GM21528 (cell line): ENCODE measurements around the gene DAW1.
A peak's percentile ranks its signal among the peaks of the same experiment; 100 is the strongest.
"Not testable (repeated sequence)": the region's sequence is repeated elsewhere in the genome, so short reads cannot be mapped to it uniquely, and the experiment has no call there.

ENCODE experiments used
- ATAC-seq: cut with Tn5 transposase; IDR thresholded peaks from one replicate; pipeline ENCODE4 v1.9.1; 2021; ENCODE audit warnings: mild to moderate bottlenecking, moderate library complexity; ENCODE audit not compliant: unreplicated experiment, low FRiP score

Gene DAW1, protein sequence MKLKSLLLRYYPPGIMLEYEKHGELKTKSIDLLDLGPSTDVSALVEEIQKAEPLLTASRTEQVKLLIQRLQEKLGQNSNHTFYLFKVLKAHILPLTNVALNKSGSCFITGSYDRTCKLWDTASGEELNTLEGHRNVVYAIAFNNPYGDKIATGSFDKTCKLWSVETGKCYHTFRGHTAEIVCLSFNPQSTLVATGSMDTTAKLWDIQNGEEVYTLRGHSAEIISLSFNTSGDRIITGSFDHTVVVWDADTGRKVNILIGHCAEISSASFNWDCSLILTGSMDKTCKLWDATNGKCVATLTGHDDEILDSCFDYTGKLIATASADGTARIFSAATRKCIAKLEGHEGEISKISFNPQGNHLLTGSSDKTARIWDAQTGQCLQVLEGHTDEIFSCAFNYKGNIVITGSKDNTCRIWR

GRCh38 chr2:227871375-227871791 is at the start of gene DAW1:
Gene DAW1, plus strand, starts transcription at chr2:227871631. Its CDS starts 59 bp downstream, at chr2:227871690.
- ATAC-seq: no peak

DNA sequence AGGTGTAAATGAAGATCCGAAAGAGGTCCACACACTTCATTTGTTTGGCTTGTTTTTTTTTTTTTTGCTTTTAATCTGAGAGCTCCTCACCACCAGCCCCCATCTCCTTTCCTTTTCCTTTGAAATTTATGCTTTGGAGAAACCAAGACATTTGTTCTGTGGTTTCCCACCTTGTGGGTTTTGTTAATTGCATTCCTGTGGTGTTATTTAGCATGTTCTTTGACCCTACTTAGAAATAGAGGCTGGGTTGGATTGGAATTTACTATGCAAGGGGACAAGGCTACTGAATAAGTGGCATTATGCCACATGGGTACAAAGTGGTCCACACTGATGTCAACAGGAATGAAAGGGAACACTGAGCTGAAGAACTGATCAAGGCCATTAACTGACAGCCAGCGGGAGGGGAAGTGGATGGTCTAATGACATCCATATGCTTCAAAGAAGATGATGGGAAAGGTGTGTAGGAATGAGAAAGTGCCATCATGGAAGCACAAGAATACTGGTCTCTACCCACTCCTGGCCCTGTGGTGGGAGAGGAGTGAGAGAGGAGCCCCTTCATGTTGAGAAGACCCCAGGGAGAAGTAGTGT is 48.9 kb upstream of the DAW1 start:
- no peak for ATAC-seq

GRCh38 chr2:227823922-227824321 is 47.5 kb upstream of the DAW1 start:
- no peak for ATAC-seq

- ATAC-seq: no peak
Observed at GRCh38 chr2:227824711-227825110, 46.7 kb upstream of the DAW1 start.

- no peak for ATAC-seq
Observed at GRCh38 chr2:227826019-227826521, 45.4 kb upstream of the DAW1 start.

GRCh38 chr2:227826563-227826962 is 44.9 kb upstream of the DAW1 start:
- ATAC-seq: no peak

GRCh38 chr2:227827143-227827542 is 44.3 kb upstream of the DAW1 start:
- ATAC-seq: no peak

DNA sequence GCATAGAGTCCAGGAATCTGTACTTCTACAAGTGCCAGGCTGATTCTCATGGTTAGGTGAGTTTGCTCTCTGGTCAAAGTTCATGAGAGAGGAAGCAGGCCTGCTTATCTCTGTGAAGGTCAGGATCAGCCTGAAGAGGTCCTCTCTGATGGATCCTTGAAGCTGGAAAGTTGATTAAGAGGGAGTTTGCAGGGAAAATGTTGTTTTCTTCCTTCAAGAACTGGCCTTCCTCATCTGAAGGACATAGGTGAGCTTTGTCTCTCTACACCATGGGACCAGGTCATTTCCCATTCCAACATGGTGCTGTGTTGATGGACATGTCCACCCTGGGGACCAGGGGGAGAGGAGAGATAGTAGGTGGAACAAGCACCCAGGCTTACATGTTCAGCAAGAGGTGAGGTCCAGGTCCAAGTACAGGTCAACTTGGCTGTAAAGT is 42.9 kb upstream of the DAW1 start:
- no peak for ATAC-seq

DNA sequence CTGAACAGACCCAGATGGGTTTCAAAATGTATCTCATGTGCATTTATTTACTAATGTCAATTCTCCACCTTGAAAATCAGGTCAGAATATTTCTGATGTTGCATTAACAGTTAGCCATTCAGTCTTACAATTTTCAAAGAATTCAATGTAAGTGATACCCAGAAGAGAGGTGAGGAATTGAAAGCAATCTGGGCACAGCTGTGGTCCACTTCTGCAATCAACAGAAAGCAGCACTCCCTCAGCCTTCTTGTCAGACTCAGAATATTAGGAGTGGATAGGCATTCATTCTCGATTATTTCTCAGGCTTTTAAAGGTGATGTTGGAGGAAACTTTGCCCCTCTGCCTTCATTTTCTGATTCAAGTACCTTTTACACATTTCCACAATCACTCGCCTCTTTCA is 42.1 kb upstream of the DAW1 start:
- ATAC-seq: no peak

GRCh38 chr2:227834423-227834822 is 37.0 kb upstream of the DAW1 start:
- no peak for ATAC-seq

DNA sequence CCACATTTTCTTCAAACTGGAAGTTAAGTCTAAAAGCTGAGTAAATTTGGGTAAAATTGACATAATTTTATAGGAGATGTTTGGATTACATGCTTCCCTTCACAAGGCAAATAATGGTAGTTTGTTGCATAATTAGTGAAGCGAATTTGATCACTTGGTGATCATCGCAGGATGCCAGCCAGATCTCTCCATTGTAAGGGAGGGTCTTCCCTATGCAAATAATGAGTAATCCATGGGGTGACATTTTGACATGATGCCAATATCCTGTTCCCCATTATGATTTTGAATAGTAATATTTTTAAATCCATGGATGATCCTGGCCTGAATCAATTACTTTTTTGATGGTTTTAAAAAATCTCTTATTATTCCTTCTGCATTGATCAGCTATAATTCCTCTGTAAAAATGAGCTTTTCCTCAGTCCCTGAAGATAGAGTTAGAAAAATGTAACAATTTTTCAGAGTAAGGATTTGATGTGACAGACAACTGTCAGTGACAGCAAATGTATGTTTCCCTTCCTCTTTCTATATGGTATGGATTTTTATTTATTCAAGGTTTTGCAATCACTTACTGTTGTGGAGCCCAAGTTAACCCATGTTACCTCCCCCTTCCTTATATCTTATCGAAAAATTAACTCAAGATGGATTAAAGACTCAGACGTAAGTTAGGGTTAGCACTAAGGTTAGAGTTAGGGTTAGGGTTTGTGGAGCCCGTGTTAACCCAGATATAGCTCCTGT is 36.3 kb upstream of the DAW1 start:
- ATAC-seq: no peak

DNA sequence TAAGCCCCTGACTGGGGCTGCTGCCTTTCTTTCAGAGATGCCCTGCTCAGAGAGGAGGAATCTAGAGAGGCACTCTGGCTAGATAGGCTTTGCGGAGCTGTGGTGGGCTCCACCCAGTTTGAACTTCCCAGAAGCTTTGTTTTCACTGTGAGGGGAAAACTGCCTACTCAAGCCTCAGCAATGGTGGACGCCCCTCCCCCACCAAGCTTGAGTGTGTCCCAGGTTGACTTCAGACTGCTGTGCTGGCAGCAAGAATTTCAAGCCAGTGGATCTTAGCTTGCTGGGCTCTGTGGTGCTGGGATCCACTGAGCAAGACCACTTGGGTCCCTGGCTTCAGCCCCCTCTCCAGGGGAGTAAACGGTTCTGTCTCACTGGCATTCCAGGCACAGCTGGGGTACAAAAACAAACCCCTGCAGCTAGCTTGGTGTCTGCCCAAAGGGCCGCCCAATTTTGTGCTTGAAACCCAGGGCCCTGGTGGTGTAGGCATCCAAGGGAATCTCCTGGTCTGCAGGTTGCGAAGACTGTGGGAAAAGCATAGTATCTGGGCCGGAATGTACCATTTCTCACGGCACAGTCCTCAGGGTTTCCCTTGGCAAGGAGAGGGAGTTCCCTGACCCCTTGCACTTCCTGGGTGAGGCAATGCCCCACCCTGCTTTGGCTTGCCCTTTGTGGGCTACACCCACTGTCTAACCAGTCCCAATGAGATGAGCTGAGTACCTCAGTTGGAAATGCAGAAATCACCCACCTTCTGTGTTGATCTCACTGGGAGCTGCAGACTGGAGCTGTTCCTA is 31.9 kb upstream of the DAW1 start:
- not testable (repeated sequence) for ATAC-seq

- peak; percentile 52 for ATAC-seq
Observed at GRCh38 chr2:227846831-227847230, 24.6 kb upstream of the DAW1 start.

- no peak for ATAC-seq
Observed at GRCh38 chr2:227848146-227848545, 23.3 kb upstream of the DAW1 start.

- peak; percentile 80 for ATAC-seq
Observed at GRCh38 chr2:227848586-227848985, 22.8 kb upstream of the DAW1 start.

GRCh38 chr2:227849906-227850305 is 21.5 kb upstream of the DAW1 start:
- ATAC-seq: no peak

DNA sequence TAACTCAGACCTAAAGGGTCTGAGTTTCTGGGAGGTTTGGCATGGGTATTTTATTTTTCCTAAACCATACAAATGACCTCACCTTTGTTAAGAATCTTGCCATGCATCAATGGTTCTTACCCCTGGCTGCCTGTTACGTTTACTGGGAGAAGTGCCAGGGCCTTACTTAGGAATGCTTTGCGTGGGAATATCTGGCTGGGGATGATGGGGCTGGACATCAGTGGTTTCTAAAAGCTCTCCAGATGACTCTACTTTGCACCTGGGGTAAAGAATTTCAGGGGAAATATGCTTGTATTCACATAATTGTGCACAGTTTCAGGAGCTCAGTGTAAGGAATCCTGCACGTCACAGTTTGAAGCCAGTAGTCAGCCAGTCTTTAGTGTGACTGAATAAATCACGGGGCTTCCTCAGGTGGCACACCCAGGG is 18.2 kb upstream of the DAW1 start:
- ATAC-seq: no peak

DNA sequence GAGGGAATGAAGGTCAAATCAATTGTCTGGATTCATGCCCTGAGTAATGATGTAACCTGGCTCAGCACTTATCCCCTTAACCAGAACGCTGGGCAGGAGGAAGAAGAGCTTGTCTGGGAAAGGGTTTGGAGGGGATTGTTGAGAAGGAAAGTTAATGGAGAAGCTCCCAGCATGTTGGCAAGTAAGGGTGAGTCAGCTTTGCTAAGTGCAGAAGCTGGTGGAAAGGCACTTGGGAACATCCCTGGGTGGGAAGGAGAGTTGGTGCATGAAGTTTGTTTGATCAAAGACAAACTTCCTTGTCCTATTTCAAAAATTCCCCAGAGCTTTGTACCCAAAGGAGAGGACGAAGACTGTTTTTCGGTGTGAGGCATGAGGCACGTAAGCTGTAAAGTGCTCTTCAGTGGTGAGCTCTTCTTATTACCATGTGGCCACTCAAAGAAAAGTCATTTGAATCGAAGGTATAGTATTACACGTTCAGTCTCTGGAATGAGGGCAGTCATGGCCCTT is 17.6 kb upstream of the DAW1 start:
- ATAC-seq: no peak

- ATAC-seq: no peak
Observed at GRCh38 chr2:227855440-227855839, 16.0 kb upstream of the DAW1 start.

DNA sequence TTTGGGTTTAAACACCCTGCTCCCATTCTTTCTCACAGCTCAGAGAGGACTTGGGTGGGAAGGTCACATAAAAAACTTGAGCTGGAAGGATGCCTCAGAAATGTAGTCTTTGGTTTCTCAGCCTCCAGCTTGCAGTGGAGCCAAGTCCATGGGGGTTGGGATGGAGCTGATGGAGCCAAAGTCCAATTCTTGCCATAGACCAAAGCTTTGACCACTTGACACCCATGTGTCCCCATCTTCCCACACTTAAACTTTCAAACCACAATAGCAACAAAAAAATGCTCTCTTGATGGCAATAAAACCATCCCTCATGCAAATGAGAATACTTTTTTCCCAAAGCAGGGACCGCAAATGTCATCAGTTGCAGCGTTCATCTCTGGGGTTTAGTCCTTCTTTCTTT is 14.7 kb upstream of the DAW1 start:
- ATAC-seq: no peak
